A673 (cell line): ENCODE results near the gene PARD6B. TPM values are rescaled to one million over a fixed set of nuclear protein-coding genes. Genes with fewer than 3 reads are reported as not detected.

Experiments used
- BruUV-seq: library from RNA; stranded (reverse); fragments of 400-500 nt; replicated peaks from 2 replicates; lab custom pipeline; 2021; lab: Mats Ljungman, UMichigan
- CTCF ChIA-PET: fragments of 300-600 bp; sonication (Branson Sonifier 250); formaldehyde crosslinking; loops from one replicate; lab custom pipeline; 2022; ENCODE audit warnings: antibody characterized with exemption; lab: Charles Lee
- POLR2A ChIA-PET: fragments of 300-600 bp; sonication (Branson Sonifier 250); formaldehyde crosslinking; loops from one replicate; lab custom pipeline; 2022; ENCODE audit warnings: antibody characterized with exemption; ENCODE audit not compliant: low non-redundant PET; lab: Charles Lee
- DNase-seq: peaks from one replicate; pipeline ENCODE4 v3.0.0-alpha.2; 2015; ENCODE audit warnings: low spot score
- H3K27ac ChIP-seq: fragments of 200-600 bp; sonication (generic); 2 replicates; pipeline ENCODE4 v1.5.1; 2016; ENCODE audit warnings: mixed run types, low read depth, mild to moderate bottlenecking, mixed read lengths, antibody characterized with exemption, low read length; ENCODE audit not compliant: poor library complexity, severe bottlenecking
- H3K27me3 ChIP-seq: fragments of 200-600 bp; sonication (generic); replicated peaks from 2 replicates; pipeline ENCODE4 v1.6.1; 2017; ENCODE audit warnings: mixed run types, low read depth, mild to moderate bottlenecking, mixed read lengths, antibody characterized with exemption, low read length; ENCODE audit not compliant: insufficient read depth, poor library complexity
- H3K36me3 ChIP-seq: fragments of 200-600 bp; sonication (generic); 2 replicates; pipeline ENCODE4 v1.6.1; 2016; ENCODE audit warnings: mixed run types, mild to moderate bottlenecking, mixed read lengths, antibody characterized with exemption, low read length; ENCODE audit not compliant: insufficient read depth, poor library complexity, severe bottlenecking
- H3K4me1 ChIP-seq: fragments of 200-600 bp; sonication (generic); 2 replicates; pipeline ENCODE4 v1.6.1; 2017; ENCODE audit warnings: mixed run types, mild to moderate bottlenecking, mixed read lengths, antibody characterized with exemption, low read length; ENCODE audit not compliant: insufficient read depth, poor library complexity, severe bottlenecking
- H3K4me3 ChIP-seq: fragments of 200-600 bp; sonication (generic); 2 replicates; pipeline ENCODE4 v1.5.1; 2016; ENCODE audit warnings: low read depth, mixed run types, mild to moderate bottlenecking, mixed read lengths, low read length; ENCODE audit not compliant: poor library complexity, severe bottlenecking
- H3K9me3 ChIP-seq: fragments of 200-600 bp; sonication (generic); 2 replicates; pipeline ENCODE4 v1.6.1; 2016; ENCODE audit warnings: mixed run types, low read depth, mild to moderate bottlenecking, mixed read lengths, antibody characterized with exemption, low read length; ENCODE audit not compliant: poor library complexity, severe bottlenecking
- CTCF ChIP-seq: fragments of 300-800, 200-600 bp; sonication (generic); conservative IDR thresholded peaks from 2 replicates; pipeline ENCODE4 v1.5.1; 2017; ENCODE audit warnings: low read depth, mild to moderate bottlenecking, antibody characterized with exemption, low read length, moderate library complexity, mixed read lengths
- EZH2 ChIP-seq: fragments of 200-600 bp; sonication (generic); IDR thresholded peaks from 2 replicates; pipeline ENCODE4 v1.6.1; 2017; ENCODE audit warnings: borderline replicate concordance, low read depth, mild to moderate bottlenecking, mixed read lengths, antibody characterized with exemption, low read length; ENCODE audit not compliant: poor library complexity, severe bottlenecking
- intact Hi-C: fragments of 100-400 bp; cut with micrococcal nuclease; formaldehyde crosslinking; loops from one replicate; pipeline ENCODE4 v1.10.0; 2022; ENCODE audit not compliant: unreplicated experiment
- total RNA-seq: library from RNA; stranded (reverse); gene quantifications from 2 replicates; pipeline ENCODE4 v1.2.3, GENCODE V29; 2021

PARD6B gene
- total RNA-seq, 1 experiment from 2014 or later = 28.1 TPM

- ChIA-PET CTCF (no interaction called here), POLR2A (no interaction called here)
- Histone ChIP-seq H3K9me3 (no peaks in the 10 kb centered on the region), H3K27me3 (no peaks in the 10 kb centered on the region), H3K27ac (peak overlapping the region; percentile 60), H3K4me1 (peaks cover 41% of the 10 kb centered on the region), H3K4me3 (no peak overlapping the region), H3K36me3 (no peaks in the 10 kb centered on the region)
- intact Hi-C loops = no loop called here
- DNase-seq = no peak
- no TSS peak for BruUV-seq
- TF ChIP-seq EZH2 = no peak
- no peak for TF ChIP-seq CTCF
Observed at GRCh38 chr20:50772420-50773185, 41.2 kb downstream of the PARD6B start.

GRCh38 chr20:50774515-50774914 is 43.1 kb downstream of the PARD6B start:
- Histone ChIP-seq H3K27ac (peak overlapping the region; percentile 74), H3K27me3 (no peaks in the 10 kb centered on the region), H3K36me3 (no peaks in the 10 kb centered on the region), H3K4me1 (peaks cover 46% of the 10 kb centered on the region), H3K4me3 (no peak overlapping the region), H3K9me3 (no peaks in the 10 kb centered on the region)
- ChIA-PET CTCF (interaction anchor here (0.6 kb wide), 1 partner anchor 17 kb away, joined by 5 read pairs; no protein-coding TSS in a partner anchor), POLR2A (interaction anchor here (0.7 to 1.2 kb wide), 3 partner anchors 16 to 409 kb away, joined by 3 to 16 read pairs (median 9); no protein-coding TSS in a partner anchor)
- no peak for TF ChIP-seq CTCF
- TF ChIP-seq EZH2 = no peak
- intact Hi-C loops = no loop called here
- no peak for DNase-seq
- BruUV-seq = no TSS peak

- CTCF ChIA-PET = interaction anchor here (0.6 kb wide), 1 partner anchor 17 kb away, joined by 8 read pairs; no protein-coding TSS in a partner anchor
- Histone ChIP-seq H3K27me3 (no peaks in the 10 kb centered on the region), H3K9me3 (no peaks in the 10 kb centered on the region), H3K4me1 (peaks cover 47% of the 10 kb centered on the region), H3K27ac (peak overlapping the region; percentile 100), H3K36me3 (no peaks in the 10 kb centered on the region), H3K4me3 (peak overlapping the region; percentile 42)
- intact Hi-C loops = loop anchor here (1.0 to 5.0 kb wide), 2 partner anchors 45 to 324 kb away; partner anchors contain the start of gene PARD6B
- TF ChIP-seq CTCF (no peak), EZH2 (no peak)
- peak; percentile 65 for DNase-seq
- POLR2A ChIA-PET = no interaction called here
- TSS peak; percentile 84 for BruUV-seq
Observed at GRCh38 chr20:50776122-50776817, 44.9 kb downstream of the PARD6B start.
